ENCODE measurements around the gene UBE2E2. TPM values are rescaled to one million over a fixed set of nuclear protein-coding genes. Genes with fewer than 3 reads are reported as not detected.

The UBE2E2 gene
- total RNA-seq, 2 experiments from 2014 or later: 11.3 to 11.8 TPM

GRCh38 chr3:23302271-23302670 lies 99.1 kb downstream of the UBE2E2 start:
- Mint-ChIP-seq H3K9me3 (ENCODE audit: insufficient read depth) (peaks cover 6% of the 10 kb centered on the region), H3K27me3 (ENCODE audit: low read depth) (no peaks in the 10 kb centered on the region), H3K36me3 (ENCODE audit: low read depth) (no peaks in the 10 kb centered on the region), H3K4me1 (ENCODE audit: low read depth) (no peaks in the 10 kb centered on the region), H3K4me3 (no peak overlapping the region), H3K27ac (no peak overlapping the region)
- ChIA-PET POLR2A (no interaction called here), CTCF (no interaction called here)
- ATAC-seq (no peak), DNase-seq (no peak)

GRCh38 chr3:23303601-23304217 lies 100.6 kb downstream of the UBE2E2 start:
- Mint-ChIP-seq H3K27me3 (ENCODE audit: low read depth) (no peaks in the 10 kb centered on the region), H3K36me3 (ENCODE audit: low read depth) (no peaks in the 10 kb centered on the region), H3K4me3 (no peak overlapping the region), H3K4me1 (ENCODE audit: low read depth) (no peaks in the 10 kb centered on the region), H3K9me3 (ENCODE audit: insufficient read depth) (peaks cover 5% of the 10 kb centered on the region), H3K27ac (no peak overlapping the region)
- no peak for DNase-seq
- ChIA-PET POLR2A (no interaction called here), CTCF (no interaction called here)
- ATAC-seq: no peak

- Mint-ChIP-seq H3K27ac (no peak overlapping the region), H3K36me3 (ENCODE audit: low read depth) (no peaks in the 10 kb centered on the region), H3K27me3 (ENCODE audit: low read depth) (no peaks in the 10 kb centered on the region), H3K4me1 (ENCODE audit: low read depth) (no peaks in the 10 kb centered on the region), H3K9me3 (ENCODE audit: insufficient read depth) (no peaks in the 10 kb centered on the region), H3K4me3 (no peak overlapping the region)
- ATAC-seq (no peak), DNase-seq (no peak)
- POLR2A ChIA-PET: no interaction called here
- CTCF ChIA-PET: no interaction called here
Observed at GRCh38 chr3:23304424-23304823, 101.3 kb downstream of the UBE2E2 start.

DNA sequence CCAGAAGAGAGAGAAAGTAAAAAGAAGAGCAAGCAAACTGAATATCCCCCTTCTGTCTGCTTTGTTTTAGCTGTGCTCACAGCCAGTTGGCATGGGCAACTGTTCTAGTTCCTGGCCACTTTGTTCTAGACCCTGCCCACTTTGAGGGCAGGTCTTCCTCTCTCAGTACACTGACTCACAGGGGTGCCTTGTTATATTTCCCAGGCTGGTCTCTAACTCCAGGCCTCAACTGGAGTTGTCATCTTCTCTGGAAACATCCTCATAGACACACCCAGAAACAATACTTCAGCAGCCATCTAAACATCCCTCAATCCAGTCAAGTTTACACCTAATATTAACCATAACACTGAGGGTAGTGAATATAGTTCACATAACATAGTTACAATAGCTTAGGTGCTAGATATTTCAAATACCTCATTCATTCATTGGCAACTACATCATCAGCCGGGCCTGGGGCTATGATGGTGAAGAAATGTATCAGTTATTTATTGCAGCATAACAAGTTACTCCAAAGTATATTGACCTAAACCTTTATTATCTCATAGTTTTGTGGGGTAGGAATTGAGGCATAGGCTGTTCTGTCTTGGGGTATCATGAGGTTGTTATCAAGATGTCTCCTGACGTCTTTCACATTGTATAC lies 106.0 kb downstream of the UBE2E2 start:
- Mint-ChIP-seq H3K4me1 (ENCODE audit: low read depth) (no peaks in the 10 kb centered on the region), H3K27ac (no peak overlapping the region), H3K4me3 (no peak overlapping the region), H3K9me3 (ENCODE audit: insufficient read depth) (no peaks in the 10 kb centered on the region), H3K36me3 (ENCODE audit: low read depth) (no peaks in the 10 kb centered on the region), H3K27me3 (ENCODE audit: low read depth) (no peaks in the 10 kb centered on the region)
- DNase-seq (no peak), ATAC-seq (no peak)
- POLR2A ChIA-PET: no interaction called here
- CTCF ChIA-PET: no interaction called here

- no peak for DNase-seq
- Mint-ChIP-seq H3K27ac (no peak overlapping the region), H3K27me3 (ENCODE audit: low read depth) (no peaks in the 10 kb centered on the region), H3K4me1 (ENCODE audit: low read depth) (no peaks in the 10 kb centered on the region), H3K9me3 (ENCODE audit: insufficient read depth) (peaks cover 5% of the 10 kb centered on the region), H3K36me3 (ENCODE audit: low read depth) (no peaks in the 10 kb centered on the region), H3K4me3 (no peak overlapping the region)
- ATAC-seq: no peak
- CTCF ChIA-PET: no interaction called here
- POLR2A ChIA-PET: no interaction called here
Observed at GRCh38 chr3:23312866-23313265, 109.7 kb downstream of the UBE2E2 start.

DNA sequence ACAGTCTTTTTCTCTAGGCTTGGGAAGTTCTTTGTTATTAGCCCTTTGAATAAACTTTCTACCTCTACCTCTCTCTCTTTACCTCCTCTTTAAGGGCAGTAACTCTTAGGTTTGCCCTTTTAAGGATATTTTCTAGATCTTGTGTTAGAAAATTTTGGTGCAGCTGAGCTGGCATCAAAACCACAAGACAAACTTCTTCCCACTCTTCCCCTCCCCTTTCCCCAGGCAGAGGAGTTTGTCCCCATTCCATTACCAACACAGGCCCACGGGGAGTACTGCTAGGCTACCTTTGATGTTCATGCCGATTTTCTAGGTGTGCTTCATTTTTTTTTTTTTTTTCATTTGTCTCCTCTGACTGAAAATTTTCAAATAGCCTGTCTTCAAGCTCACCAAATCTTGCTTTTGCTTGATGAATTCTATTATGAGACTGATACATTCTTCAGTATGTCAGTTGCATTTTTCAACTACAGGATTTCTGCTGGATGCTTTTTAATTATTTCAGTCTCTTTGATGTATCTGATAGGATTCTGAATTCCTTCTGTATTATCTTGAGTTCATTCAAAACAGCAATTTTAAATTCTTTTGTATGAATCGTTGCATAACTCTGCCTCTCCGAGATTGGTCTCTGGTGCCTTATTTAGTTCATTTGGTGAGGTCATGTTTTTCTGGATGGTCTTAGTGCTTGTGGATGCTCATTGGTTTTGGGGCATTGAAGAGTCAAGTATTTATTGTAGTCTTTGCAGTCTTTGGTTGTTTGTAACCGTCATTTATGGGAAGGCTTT lies 112.0 kb downstream of the UBE2E2 start:
- CTCF ChIA-PET: interaction anchor here (0.6 kb wide), 1 partner anchor 182 kb away, joined by 3 read pairs; no protein-coding TSS in a partner anchor

GRCh38 chr3:23316924-23317323 lies 113.8 kb downstream of the UBE2E2 start:
- ChIA-PET POLR2A (no interaction called here), CTCF (no interaction called here)
- H3K9me3 Mint-ChIP-seq (ENCODE audit: insufficient read depth): peaks cover 9% of the 10 kb centered on the region
- no peak overlapping the region for H3K4me3 Mint-ChIP-seq
- no peaks in the 10 kb centered on the region for H3K27me3 Mint-ChIP-seq (ENCODE audit: low read depth)
- H3K27ac Mint-ChIP-seq: no peak overlapping the region
- DNase-seq: no peak
- no peak for ATAC-seq
- no peaks in the 10 kb centered on the region for H3K36me3 Mint-ChIP-seq (ENCODE audit: low read depth)
- H3K4me1 Mint-ChIP-seq (ENCODE audit: low read depth): no peaks in the 10 kb centered on the region

More for the DNA sequence above, 112.0 kb downstream of the UBE2E2 start:
- ATAC-seq (no peak), DNase-seq (no peak)
- no peaks in the 10 kb centered on the region for H3K27me3 Mint-ChIP-seq (ENCODE audit: low read depth)
- no peaks in the 10 kb centered on the region for H3K4me1 Mint-ChIP-seq (ENCODE audit: low read depth)
- no peak overlapping the region for H3K27ac Mint-ChIP-seq
- POLR2A ChIA-PET: no interaction called here
- no peaks in the 10 kb centered on the region for H3K36me3 Mint-ChIP-seq (ENCODE audit: low read depth)
- H3K9me3 Mint-ChIP-seq (ENCODE audit: insufficient read depth): peaks cover 9% of the 10 kb centered on the region
- no peak overlapping the region for H3K4me3 Mint-ChIP-seq

- Mint-ChIP-seq H3K27ac (no peak overlapping the region), H3K9me3 (ENCODE audit: insufficient read depth) (peaks cover 9% of the 10 kb centered on the region), H3K36me3 (ENCODE audit: low read depth) (no peaks in the 10 kb centered on the region), H3K4me1 (ENCODE audit: low read depth) (peaks cover 4% of the 10 kb centered on the region), H3K27me3 (ENCODE audit: low read depth) (no peaks in the 10 kb centered on the region), H3K4me3 (no peak overlapping the region)
- ATAC-seq: no peak
- CTCF ChIA-PET: no interaction called here
- POLR2A ChIA-PET: no interaction called here
- no peak for DNase-seq
Observed at GRCh38 chr3:23319366-23320312, 116.5 kb downstream of the UBE2E2 start.

GRCh38 chr3:23320586-23321570 lies 117.8 kb downstream of the UBE2E2 start:
- no peak overlapping the region for H3K27ac Mint-ChIP-seq
- H3K4me1 Mint-ChIP-seq (ENCODE audit: low read depth): peaks cover 15% of the 10 kb centered on the region
- no peaks in the 10 kb centered on the region for H3K36me3 Mint-ChIP-seq (ENCODE audit: low read depth)
- no peaks in the 10 kb centered on the region for H3K27me3 Mint-ChIP-seq (ENCODE audit: low read depth)
- no peak for DNase-seq
- no peak for ATAC-seq
- ChIA-PET POLR2A (no interaction called here), CTCF (no interaction called here)
- no peak overlapping the region for H3K4me3 Mint-ChIP-seq
- H3K9me3 Mint-ChIP-seq (ENCODE audit: insufficient read depth): peaks cover 9% of the 10 kb centered on the region

DNA sequence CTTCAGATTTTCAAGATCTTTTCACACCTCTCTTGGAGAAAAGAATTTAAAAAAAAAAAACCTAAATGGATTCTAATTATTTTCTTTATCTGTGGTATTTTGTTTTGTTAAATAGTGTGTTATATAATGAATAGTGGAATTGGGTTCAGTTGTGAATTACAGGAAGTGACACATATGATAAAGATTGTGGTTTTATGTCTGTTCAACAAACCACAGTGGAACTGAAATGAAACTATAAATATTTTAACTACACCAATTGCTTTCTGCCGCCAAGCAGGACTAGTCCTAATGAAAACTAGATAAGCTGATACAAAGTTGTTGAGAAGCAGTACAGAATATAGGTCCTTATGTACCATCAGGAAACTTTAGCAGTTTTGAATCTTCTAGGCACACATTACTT lies 121.6 kb downstream of the UBE2E2 start:
- DNase-seq (no peak), ATAC-seq (peak; percentile 19)
- Mint-ChIP-seq H3K9me3 (ENCODE audit: insufficient read depth) (no peaks in the 10 kb centered on the region), H3K4me1 (ENCODE audit: low read depth) (peaks cover 17% of the 10 kb centered on the region), H3K36me3 (ENCODE audit: low read depth) (no peaks in the 10 kb centered on the region), H3K27me3 (ENCODE audit: low read depth) (no peaks in the 10 kb centered on the region), H3K4me3 (no peak overlapping the region), H3K27ac (no peak overlapping the region)
- POLR2A ChIA-PET: no interaction called here
- CTCF ChIA-PET: no interaction called here

GRCh38 chr3:23325466-23326065 lies 122.4 kb downstream of the UBE2E2 start:
- CTCF ChIA-PET: no interaction called here
- Mint-ChIP-seq H3K9me3 (ENCODE audit: insufficient read depth) (no peaks in the 10 kb centered on the region), H3K27ac (no peak overlapping the region), H3K4me3 (no peak overlapping the region), H3K27me3 (ENCODE audit: low read depth) (no peaks in the 10 kb centered on the region), H3K36me3 (ENCODE audit: low read depth) (no peaks in the 10 kb centered on the region), H3K4me1 (ENCODE audit: low read depth) (peaks cover 17% of the 10 kb centered on the region)
- POLR2A ChIA-PET: interaction anchor here (0.9 kb wide), 1 partner anchor 591 kb away, joined by 3 read pairs; the partner anchor contains the start of genes NKIRAS1 and RPL15
- DNase-seq: no peak
- no peak for ATAC-seq
